ENCODE results near the gene LKAAEAR1. TPM values are rescaled to one million over a fixed set of nuclear protein-coding genes. Genes with fewer than 3 reads are reported as not detected.
A peak's percentile ranks its signal among the peaks of the same experiment; 100 is the strongest.

The LKAAEAR1 gene
- total and polyA plus RNA-seq, 2 of the 13 experiments (the other 11 are each of a cell fraction or from before 2014, with no cell fraction given): not detected

GRCh38 chr20:64036346-64037198 is 47.6 kb downstream of the LKAAEAR1 start (continued):
- TF ChIP-seq, protein P1, sequence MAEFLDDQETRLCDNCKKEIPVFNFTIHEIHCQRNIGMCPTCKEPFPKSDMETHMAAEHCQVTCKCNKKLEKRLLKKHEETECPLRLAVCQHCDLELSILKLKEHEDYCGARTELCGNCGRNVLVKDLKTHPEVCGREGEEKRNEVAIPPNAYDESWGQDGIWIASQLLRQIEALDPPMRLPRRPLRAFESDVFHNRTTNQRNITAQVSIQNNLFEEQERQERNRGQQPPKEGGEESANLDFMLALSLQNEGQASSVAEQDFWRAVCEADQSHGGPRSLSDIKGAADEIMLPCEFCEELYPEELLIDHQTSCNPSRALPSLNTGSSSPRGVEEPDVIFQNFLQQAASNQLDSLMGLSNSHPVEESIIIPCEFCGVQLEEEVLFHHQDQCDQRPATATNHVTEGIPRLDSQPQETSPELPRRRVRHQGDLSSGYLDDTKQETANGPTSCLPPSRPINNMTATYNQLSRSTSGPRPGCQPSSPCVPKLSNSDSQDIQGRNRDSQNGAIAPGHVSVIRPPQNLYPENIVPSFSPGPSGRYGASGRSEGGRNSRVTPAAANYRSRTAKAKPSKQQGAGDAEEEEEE (CRISPR knock-in tag; IDR thresholded peaks at IDR 0.05; ENCODE audit: borderline replicate concordance): no peak
- TF ChIP-seq ZNF691 (CRISPR knock-in tag; IDR thresholded peaks at IDR 0.05; ENCODE audit: borderline replicate concordance, low read depth) (no peak), ZNF367 (CRISPR knock-in tag; IDR thresholded peaks at IDR 0.05; ENCODE audit: borderline replicate concordance) (no peak), ZNF674 (CRISPR knock-in tag; IDR thresholded peaks at IDR 0.05; ENCODE audit: low read depth) (no peak), ZNF546 (CRISPR knock-in tag; conservative IDR thresholded peaks at IDR 0.05) (peak; percentile 41; the same call in 1 of the 2 replicates), ETV6 (CRISPR knock-in tag; conservative IDR thresholded peaks at IDR 0.05) (no peak; the same call in 1 of the 2 replicates), ZNF563 (CRISPR knock-in tag; IDR thresholded peaks at IDR 0.05) (peak; percentile 94; the same call in 1 of the 2 replicates), JUND (CRISPR knock-in tag; IDR thresholded peaks at IDR 0.05) (no peak; the same call in 1 of the 2 replicates), CENPT (CRISPR knock-in tag; IDR thresholded peaks at IDR 0.05; ENCODE audit: low read depth) (no peak; the same call in 1 of the 2 replicates), HMG20A (CRISPR knock-in tag; IDR thresholded peaks at IDR 0.05; ENCODE audit: borderline replicate concordance) (no peak), ZNF484 (CRISPR knock-in tag; IDR thresholded peaks at IDR 0.05; ENCODE audit: borderline replicate concordance, low read depth) (peak; percentile 6; the same call in 1 of the 2 replicates), ZC3H13 (CRISPR knock-in tag; IDR thresholded peaks at IDR 0.05) (no peak; the same call in 1 of the 2 replicates), ZNF629 (CRISPR knock-in tag; conservative IDR thresholded peaks at IDR 0.05) (no peak; the same call in 1 of the 2 replicates), ZBTB34 (CRISPR knock-in tag; IDR thresholded peaks at IDR 0.05) (peak; percentile 37; the same call in 1 of the 2 replicates), HNRNPH1 (optimal IDR thresholded peaks at IDR 0.05; ENCODE audit: low read depth, low read length) (peak; percentile 29), SUZ12 (IDR thresholded peaks at IDR 0.05; ENCODE audit: low read depth, low read length) (no peak), ZC3H4 (CRISPR knock-in tag; IDR thresholded peaks at IDR 0.05; ENCODE audit: borderline replicate concordance) (peak; percentile 84), ZMYM2 (CRISPR knock-in tag; IDR thresholded peaks at IDR 0.05) (no peak), RFX3 (CRISPR knock-in tag; IDR thresholded peaks at IDR 0.05) (no peak; the same call in 1 of the 2 replicates), WIZ (CRISPR knock-in tag; IDR thresholded peaks at IDR 0.05) (0 out of 2 replicates have a peak, but pooled peaks have one; percentile 12)
- TF ChIP-seq, protein P2, sequence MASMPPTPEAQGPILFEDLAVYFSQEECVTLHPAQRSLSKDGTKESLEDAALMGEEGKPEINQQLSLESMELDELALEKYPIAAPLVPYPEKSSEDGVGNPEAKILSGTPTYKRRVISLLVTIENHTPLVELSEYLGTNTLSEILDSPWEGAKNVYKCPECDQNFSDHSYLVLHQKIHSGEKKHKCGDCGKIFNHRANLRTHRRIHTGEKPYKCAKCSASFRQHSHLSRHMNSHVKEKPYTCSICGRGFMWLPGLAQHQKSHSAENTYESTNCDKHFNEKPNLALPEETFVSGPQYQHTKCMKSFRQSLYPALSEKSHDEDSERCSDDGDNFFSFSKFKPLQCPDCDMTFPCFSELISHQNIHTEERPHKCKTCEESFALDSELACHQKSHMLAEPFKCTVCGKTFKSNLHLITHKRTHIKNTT (CRISPR knock-in tag; IDR thresholded peaks at IDR 0.05): no peak
- TF ChIP-seq, protein P3, sequence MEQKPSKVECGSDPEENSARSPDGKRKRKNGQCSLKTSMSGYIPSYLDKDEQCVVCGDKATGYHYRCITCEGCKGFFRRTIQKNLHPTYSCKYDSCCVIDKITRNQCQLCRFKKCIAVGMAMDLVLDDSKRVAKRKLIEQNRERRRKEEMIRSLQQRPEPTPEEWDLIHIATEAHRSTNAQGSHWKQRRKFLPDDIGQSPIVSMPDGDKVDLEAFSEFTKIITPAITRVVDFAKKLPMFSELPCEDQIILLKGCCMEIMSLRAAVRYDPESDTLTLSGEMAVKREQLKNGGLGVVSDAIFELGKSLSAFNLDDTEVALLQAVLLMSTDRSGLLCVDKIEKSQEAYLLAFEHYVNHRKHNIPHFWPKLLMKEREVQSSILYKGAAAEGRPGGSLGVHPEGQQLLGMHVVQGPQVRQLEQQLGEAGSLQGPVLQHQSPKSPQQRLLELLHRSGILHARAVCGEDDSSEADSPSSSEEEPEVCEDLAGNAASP (CRISPR knock-in tag; IDR thresholded peaks at IDR 0.05; ENCODE audit: borderline replicate concordance): peak; percentile 32; the same call in 1 of the 2 replicates

Data from HepG2 (cell line).